H9 (cell line): Measurements from ENCODE around the gene RNF212. TPM values are rescaled to one million over a fixed set of nuclear protein-coding genes. Genes with fewer than 3 reads are reported as not detected.

ENCODE experiments used
- DNase-seq: peaks from one replicate; pipeline ENCODE4 v3.0.0-alpha.2; 2017
- H2AFZ ChIP-seq: one replicate; pipeline ENCODE4 v1.6.1; 2013; ENCODE audit warnings: mild to moderate bottlenecking, low read length, control low read depth, moderate library complexity
- H2AK5ac ChIP-seq: 2 replicates; pipeline ENCODE4 v1.6.1; 2013; ENCODE audit warnings: low read length, control low read depth, mixed read lengths; ENCODE audit not compliant: insufficient read length
- H2BK120ac ChIP-seq: one replicate; pipeline ENCODE4 v1.6.1; 2013; ENCODE audit warnings: low read depth, mild to moderate bottlenecking, low read length, control low read depth, inconsistent platforms; ENCODE audit not compliant: poor library complexity, severe bottlenecking
- H2BK12ac ChIP-seq: 2 replicates; pipeline ENCODE4 v1.6.1; 2013; ENCODE audit warnings: low read length, control low read depth, mixed read lengths, low read depth; ENCODE audit not compliant: insufficient read length
- H2BK15ac ChIP-seq: 2 replicates; pipeline ENCODE4 v1.6.1; 2013; ENCODE audit warnings: low read depth, low read length, control low read depth
- H2BK20ac ChIP-seq: one replicate; pipeline ENCODE4 v1.6.1; 2013; ENCODE audit warnings: low read depth, mild to moderate bottlenecking, low read length, control low read depth, inconsistent platforms; ENCODE audit not compliant: poor library complexity, severe bottlenecking
- H2BK5ac ChIP-seq: 2 replicates; pipeline ENCODE4 v1.6.1; 2013; ENCODE audit warnings: low read length, control low read depth, mixed read lengths; ENCODE audit not compliant: insufficient read length
- H3K14ac ChIP-seq: 2 replicates; pipeline ENCODE4 v1.6.1; 2013; ENCODE audit warnings: low read length, control low read depth; ENCODE audit not compliant: insufficient read depth
- H3K18ac ChIP-seq: 2 replicates; pipeline ENCODE4 v1.6.1; 2013; ENCODE audit warnings: low read depth, mild to moderate bottlenecking, mixed read lengths, low read length, control low read depth; ENCODE audit not compliant: insufficient read length
- H3K23ac ChIP-seq: 2 replicates; pipeline ENCODE4 v1.6.1; 2013; ENCODE audit warnings: low read length, control low read depth, mixed read lengths, low read depth; ENCODE audit not compliant: insufficient read length
- H3K23me2 ChIP-seq: 2 replicates; pipeline ENCODE4 v1.6.1; 2013; ENCODE audit warnings: low read depth, mild to moderate bottlenecking, mixed read lengths, low read length, control low read depth; ENCODE audit not compliant: insufficient read length, poor library complexity, severe bottlenecking
- H3K27ac ChIP-seq: 2 replicates; pipeline ENCODE4 v1.5.1; 2013; ENCODE audit warnings: low read length, control low read depth, mixed read lengths, low read depth; ENCODE audit not compliant: insufficient read length
- H3K27me3 ChIP-seq: 2 replicates; pipeline ENCODE4 v1.6.1; 2013; ENCODE audit warnings: low read length, control low read depth, inconsistent platforms; ENCODE audit not compliant: insufficient read depth
- H3K4ac ChIP-seq: 2 replicates; pipeline ENCODE4 v1.6.1; 2013; ENCODE audit warnings: low read depth, mild to moderate bottlenecking, control low read depth, inconsistent platforms, low read length, moderate library complexity
- H3K4me1 ChIP-seq: 2 replicates; pipeline ENCODE4 v1.6.1; 2013; ENCODE audit warnings: low read length, control low read depth, inconsistent platforms; ENCODE audit not compliant: insufficient read depth
- H3K4me2 ChIP-seq: 2 replicates; pipeline ENCODE4 v1.6.1; 2013; ENCODE audit warnings: low read length, control low read depth, mixed read lengths; ENCODE audit not compliant: insufficient read length, insufficient read depth
- H3K56ac ChIP-seq: 2 replicates; pipeline ENCODE4 v1.6.1; 2013; ENCODE audit warnings: low read depth, mild to moderate bottlenecking, mixed read lengths, low read length, control low read depth; ENCODE audit not compliant: insufficient read length
- H3K79me1 ChIP-seq: 2 replicates; pipeline ENCODE4 v1.6.1; 2013; ENCODE audit warnings: low read depth, mild to moderate bottlenecking, moderate library complexity, low read length, control low read depth, inconsistent platforms; ENCODE audit not compliant: insufficient read depth, poor library complexity, severe bottlenecking
- H3K79me2 ChIP-seq: 2 replicates; pipeline ENCODE4 v1.6.1; 2013; ENCODE audit warnings: low read length, control low read depth, inconsistent platforms; ENCODE audit not compliant: insufficient read depth
- H3K9ac ChIP-seq: 2 replicates; pipeline ENCODE4 v1.6.1; 2013; ENCODE audit warnings: low read length, control low read depth, mixed read lengths; ENCODE audit not compliant: insufficient read length; ENCODE audit errors: extremely low read depth
- H3K9me3 ChIP-seq: one replicate; pipeline ENCODE4 v1.6.1; 2013; ENCODE audit warnings: low read depth, low read length, inconsistent platforms; ENCODE audit not compliant: control insufficient read depth
- H3T11ph ChIP-seq: one replicate; pipeline ENCODE4 v1.6.1; 2013; ENCODE audit warnings: mild to moderate bottlenecking, low read length, control low read depth, inconsistent platforms
- H4K20me1 ChIP-seq: one replicate; pipeline ENCODE4 v1.6.1; 2013; ENCODE audit not compliant: control insufficient read depth, insufficient read length, insufficient read depth
- H4K5ac ChIP-seq: 2 replicates; pipeline ENCODE4 v1.6.1; 2013; ENCODE audit warnings: low read depth, mild to moderate bottlenecking, mixed read lengths, low read length, control low read depth; ENCODE audit not compliant: insufficient read length
- H4K8ac ChIP-seq: replicated peaks from 2 replicates; pipeline ENCODE4 v1.6.1; 2013; ENCODE audit warnings: low read length, control low read depth, mixed read lengths, low read depth; ENCODE audit not compliant: insufficient read length
- H4K91ac ChIP-seq: 2 replicates; pipeline ENCODE4 v1.6.1; 2013; ENCODE audit warnings: low read depth, mild to moderate bottlenecking, moderate library complexity, mixed read lengths, low read length, control low read depth; ENCODE audit not compliant: insufficient read length
- H3K27ac Mint-ChIP-seq, 3 experiments: 2 replicates in 2 of 3; 3 replicates in 1 of 3; pipeline ENCODE4 v1.8.0; 2020 to 2021; ENCODE audit warnings: mixed read lengths in 3 of 3, mild to moderate bottlenecking in 1 of 3, moderate library complexity in 1 of 3
- H3K27me3 Mint-ChIP-seq: 2 replicates; pipeline ENCODE4 v1.8.0; 2021; ENCODE audit warnings: low read depth, mild to moderate bottlenecking, moderate library complexity, mixed read lengths
- H3K36me3 Mint-ChIP-seq, 3 experiments: 2 replicates in 2 of 3; 3 replicates in 1 of 3; pipeline ENCODE4 v1.8.0; 2020 to 2021; ENCODE audit warnings: low read depth in 3 of 3, mixed read lengths in 3 of 3; ENCODE audit not compliant: insufficient read depth in 1 of 3
- H3K4me1 Mint-ChIP-seq, 2 experiments: 2 replicates each; pipeline ENCODE4 v1.8.0; 2020; ENCODE audit warnings: mixed read lengths in 2 of 2
- H3K4me3 Mint-ChIP-seq, 2 experiments: 2 replicates in 1 of 2; 3 replicates in 1 of 2; pipeline ENCODE4 v1.8.0; 2020 to 2021; ENCODE audit warnings: mild to moderate bottlenecking in 2 of 2, mixed read lengths in 2 of 2, moderate library complexity in 1 of 2
- H3K9me3 Mint-ChIP-seq, 2 experiments: 2 replicates in 1 of 2; 3 replicates in 1 of 2; pipeline ENCODE4 v1.8.0; 2020; ENCODE audit warnings: mild to moderate bottlenecking in 2 of 2, mixed read lengths in 2 of 2, moderate library complexity in 1 of 2
- CTCF ChIP-seq: fragments of 200-600 bp; sonication (generic); conservative IDR thresholded peaks from 3 replicates; pipeline ENCODE4 v1.8.0; 2021; ENCODE audit warnings: antibody characterized with exemption, mild to moderate bottlenecking
- WGBS: extraction: QIAGEN DNeasy Blood & Tissue Kit; methylation state at CpG from one replicate; pipeline ENCODE4 v1.1.7; 2013; ENCODE audit warnings: missing lambda C conversion rate, low lambda C conversion rate, mixed read lengths; ENCODE audit not compliant: insufficient read length; ENCODE audit errors: extremely low coverage; 5-methylcytosine and 5-hydroxymethylcytosine counted together
- total RNA-seq: library from RNA; stranded (reverse); gene quantifications from 2 replicates; pipeline ENCODE4 v1.2.1, GENCODE V29; 2021

RNF212 gene
- total RNA-seq, 1 experiment from 2014 or later, result 3.0 TPM

GRCh38 chr4:1124818-1125217 lies 11.5 kb upstream of the RNF212 start:
- Histone ChIP-seq H3K27me3 (no peaks in the 10 kb centered on the region), H3K79me1 (no peaks in the 10 kb centered on the region), H3K9ac (no peak overlapping the region), H4K8ac (no peak overlapping the region), H4K91ac (no peak overlapping the region), H2BK15ac (no peak overlapping the region), H3K4me2 (no peak overlapping the region), H3K4ac (no peak overlapping the region), H2BK120ac (no peak overlapping the region), H3K56ac (no peak overlapping the region), H3K27ac (no peak overlapping the region), H3K18ac (no peak overlapping the region), H4K20me1 (no peaks in the 10 kb centered on the region), H3K23me2 (no peaks in the 10 kb centered on the region), H3K23ac (no peak overlapping the region), H2BK5ac (no peak overlapping the region), H2AFZ (no peak overlapping the region), H3K14ac (no peak overlapping the region), H2BK20ac (no peak overlapping the region), H3K9me3 (no peaks in the 10 kb centered on the region), H4K5ac (no peak overlapping the region), H3K4me1 (no peaks in the 10 kb centered on the region), H2BK12ac (no peak overlapping the region), H2AK5ac (no peak overlapping the region), H3T11ph (no peak overlapping the region), H3K79me2 (no peaks in the 10 kb centered on the region)
- Mint-ChIP-seq H3K9me3 (no peaks in the 10 kb centered on the region), H3K27me3 (peaks cover 28% of the 10 kb centered on the region), H3K4me1 (no peaks in the 10 kb centered on the region), H3K36me3 (no peaks in the 10 kb centered on the region), H3K27ac (no peak overlapping the region), H3K4me3 (no peak overlapping the region)
- WGBS, result no CpG with 5 or more reads among the region's 4 CpGs
- TF ChIP-seq CTCF, result no peak
- DNase-seq, result no peak
